Measurements from ENCODE around the gene TIE1.

TIE1 gene

GRCh38 chr1:43329995-43330751 lies 29.4 kb downstream of the TIE1 start:
- DNase-seq (ENCODE audit: low read depth): no peak
- H3K4me3 ChIP-seq (ENCODE audit: control insufficient read depth, low read depth, low read length): no peak overlapping the region
- TF ChIP-seq, protein P1, sequence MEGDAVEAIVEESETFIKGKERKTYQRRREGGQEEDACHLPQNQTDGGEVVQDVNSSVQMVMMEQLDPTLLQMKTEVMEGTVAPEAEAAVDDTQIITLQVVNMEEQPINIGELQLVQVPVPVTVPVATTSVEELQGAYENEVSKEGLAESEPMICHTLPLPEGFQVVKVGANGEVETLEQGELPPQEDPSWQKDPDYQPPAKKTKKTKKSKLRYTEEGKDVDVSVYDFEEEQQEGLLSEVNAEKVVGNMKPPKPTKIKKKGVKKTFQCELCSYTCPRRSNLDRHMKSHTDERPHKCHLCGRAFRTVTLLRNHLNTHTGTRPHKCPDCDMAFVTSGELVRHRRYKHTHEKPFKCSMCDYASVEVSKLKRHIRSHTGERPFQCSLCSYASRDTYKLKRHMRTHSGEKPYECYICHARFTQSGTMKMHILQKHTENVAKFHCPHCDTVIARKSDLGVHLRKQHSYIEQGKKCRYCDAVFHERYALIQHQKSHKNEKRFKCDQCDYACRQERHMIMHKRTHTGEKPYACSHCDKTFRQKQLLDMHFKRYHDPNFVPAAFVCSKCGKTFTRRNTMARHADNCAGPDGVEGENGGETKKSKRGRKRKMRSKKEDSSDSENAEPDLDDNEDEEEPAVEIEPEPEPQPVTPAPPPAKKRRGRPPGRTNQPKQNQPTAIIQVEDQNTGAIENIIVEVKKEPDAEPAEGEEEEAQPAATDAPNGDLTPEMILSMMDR (IDR thresholded peaks at IDR 0.05; ENCODE audit: control insufficient read depth, insufficient read depth, low read depth, low read length, missing control alignments): no peak

GRCh38 chr1:43331688-43332087 lies 30.9 kb downstream of the TIE1 start:
- TF ChIP-seq, protein P1 (IDR thresholded peaks at IDR 0.05; ENCODE audit: control insufficient read depth, insufficient read depth, low read depth, low read length, missing control alignments): no peak
- DNase-seq (ENCODE audit: low read depth): no peak
- no peak overlapping the region for H3K4me3 ChIP-seq (ENCODE audit: control insufficient read depth, low read depth, low read length)

- no peak for DNase-seq (ENCODE audit: low read depth)
- H3K4me3 ChIP-seq (ENCODE audit: control insufficient read depth, low read depth, low read length): no peak overlapping the region
- TF ChIP-seq, protein P1 (IDR thresholded peaks at IDR 0.05; ENCODE audit: control insufficient read depth, insufficient read depth, low read depth, low read length, missing control alignments): no peak
Observed at GRCh38 chr1:43334453-43335205, 33.8 kb downstream of the TIE1 start.

DNA sequence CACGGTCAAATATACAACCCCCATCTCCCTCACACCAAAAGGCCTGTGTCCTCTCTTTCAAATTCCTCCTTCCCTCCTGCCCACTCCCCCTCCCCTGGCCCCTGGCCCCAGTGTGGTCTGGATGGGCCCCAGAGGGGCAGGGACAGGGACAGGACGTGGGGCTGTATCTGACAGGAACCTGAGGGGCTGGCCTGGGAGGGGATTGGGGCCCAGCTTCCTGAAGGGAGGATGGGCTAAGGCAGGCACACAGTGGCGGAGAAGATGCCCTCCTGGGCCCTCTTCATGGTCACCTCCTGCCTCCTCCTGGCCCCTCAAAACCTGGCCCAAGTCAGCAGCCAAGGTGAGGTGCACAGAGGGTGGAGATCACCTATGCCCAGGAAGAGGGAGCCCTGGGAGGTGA lies 36.8 kb downstream of the TIE1 start, which contains the start of gene MPL:
Gene MPL (plus strand): TSS at position 231 of the 400 bp plus-strand sequence. CDS start 31 bp downstream, at position 262.
- no peak for DNase-seq (ENCODE audit: low read depth)
- TF ChIP-seq, protein P1 (IDR thresholded peaks at IDR 0.05; ENCODE audit: control insufficient read depth, insufficient read depth, low read depth, low read length, missing control alignments): no peak
- H3K4me3 ChIP-seq (ENCODE audit: control insufficient read depth, low read depth, low read length): no peak within 1 kb of the TSS

- no peak overlapping the region for H3K4me3 ChIP-seq (ENCODE audit: control insufficient read depth, low read depth, low read length)
- no peak for DNase-seq (ENCODE audit: low read depth)
- TF ChIP-seq, protein P1 (IDR thresholded peaks at IDR 0.05; ENCODE audit: control insufficient read depth, insufficient read depth, low read depth, low read length, missing control alignments): no peak
Observed at GRCh38 chr1:43338001-43338400, 37.2 kb downstream of the TIE1 start.

GRCh38 chr1:43339584-43340232 lies 38.9 kb downstream of the TIE1 start:
- no peak overlapping the region for H3K4me3 ChIP-seq (ENCODE audit: control insufficient read depth, low read depth, low read length)
- TF ChIP-seq, protein P1 (IDR thresholded peaks at IDR 0.05; ENCODE audit: control insufficient read depth, insufficient read depth, low read depth, low read length, missing control alignments): no peak
- no peak for DNase-seq (ENCODE audit: low read depth)
